Measurements from ENCODE around the gene PEX14. TPM values are rescaled to one million over a fixed set of nuclear protein-coding genes. Genes with fewer than 3 reads are reported as not detected.

PEX14 gene
- total RNA-seq, 1 donor = 15.2 TPM

DNA sequence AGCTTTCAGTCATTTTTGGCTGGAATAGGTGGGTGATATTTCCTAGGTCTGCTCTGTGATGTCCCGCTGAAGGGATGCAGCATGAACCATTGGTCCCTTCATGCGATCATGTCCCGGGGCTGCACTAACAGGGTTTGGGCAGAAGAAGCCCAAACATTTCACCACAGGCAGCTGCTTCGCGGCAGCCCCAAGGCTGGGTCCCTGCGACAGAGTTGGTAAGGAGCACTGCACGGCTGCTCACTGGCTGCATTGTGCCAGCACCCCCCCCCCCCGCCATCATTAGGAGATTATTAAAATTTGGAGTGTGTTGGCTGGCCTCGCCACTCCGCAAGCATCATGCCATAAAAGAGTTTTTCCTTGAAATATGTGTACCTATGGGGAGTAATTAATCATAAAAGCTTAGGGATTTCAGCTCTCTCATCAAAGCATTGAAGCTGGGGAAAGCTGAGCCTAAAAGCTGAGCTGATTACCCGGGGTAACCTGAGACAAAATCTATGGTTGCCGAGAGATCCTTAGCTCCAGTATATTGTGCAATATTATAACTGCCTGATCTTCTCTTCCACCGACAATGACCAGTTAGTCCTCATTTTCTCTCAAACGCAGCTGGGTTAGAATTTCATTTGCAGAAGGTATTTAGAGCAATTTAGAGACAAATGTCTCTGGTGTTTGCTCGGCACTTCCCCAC lies 62.5 kb downstream of the PEX14 start:
- H3K36me3 ChIP-seq (ENCODE audit: insufficient read depth, low read length) = peaks cover 18% of the 10 kb centered on the region
- peak; percentile 63 for DNase-seq (ENCODE audit: insufficient read length, low spot score, missing footprints)
- TF ChIP-seq, protein P1, sequence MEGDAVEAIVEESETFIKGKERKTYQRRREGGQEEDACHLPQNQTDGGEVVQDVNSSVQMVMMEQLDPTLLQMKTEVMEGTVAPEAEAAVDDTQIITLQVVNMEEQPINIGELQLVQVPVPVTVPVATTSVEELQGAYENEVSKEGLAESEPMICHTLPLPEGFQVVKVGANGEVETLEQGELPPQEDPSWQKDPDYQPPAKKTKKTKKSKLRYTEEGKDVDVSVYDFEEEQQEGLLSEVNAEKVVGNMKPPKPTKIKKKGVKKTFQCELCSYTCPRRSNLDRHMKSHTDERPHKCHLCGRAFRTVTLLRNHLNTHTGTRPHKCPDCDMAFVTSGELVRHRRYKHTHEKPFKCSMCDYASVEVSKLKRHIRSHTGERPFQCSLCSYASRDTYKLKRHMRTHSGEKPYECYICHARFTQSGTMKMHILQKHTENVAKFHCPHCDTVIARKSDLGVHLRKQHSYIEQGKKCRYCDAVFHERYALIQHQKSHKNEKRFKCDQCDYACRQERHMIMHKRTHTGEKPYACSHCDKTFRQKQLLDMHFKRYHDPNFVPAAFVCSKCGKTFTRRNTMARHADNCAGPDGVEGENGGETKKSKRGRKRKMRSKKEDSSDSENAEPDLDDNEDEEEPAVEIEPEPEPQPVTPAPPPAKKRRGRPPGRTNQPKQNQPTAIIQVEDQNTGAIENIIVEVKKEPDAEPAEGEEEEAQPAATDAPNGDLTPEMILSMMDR (IDR thresholded peaks at IDR 0.05; ENCODE audit: extremely low read depth, low read depth, low read length) = no peak
- no peaks in the 10 kb centered on the region for H3K9me3 ChIP-seq (ENCODE audit: low read depth, low read length)
- peaks cover 21% of the 10 kb centered on the region for H4K20me1 ChIP-seq (ENCODE audit: insufficient read depth, low read length)
- H3K4me3 ChIP-seq (ENCODE audit: insufficient read depth, low read length) = no peak overlapping the region
- no peaks in the 10 kb centered on the region for H3K27me3 ChIP-seq (ENCODE audit: insufficient read depth, low read length)
- H3K4me1 ChIP-seq (ENCODE audit: insufficient read depth, low read length) = peaks cover 15% of the 10 kb centered on the region
- no peak overlapping the region for H3K4me2 ChIP-seq (ENCODE audit: insufficient read depth, low read length)
- no peak overlapping the region for H2AFZ ChIP-seq (ENCODE audit: low read length)
- no peak overlapping the region for H3K27ac ChIP-seq (ENCODE audit: low read depth, low read length)
- peaks cover 22% of the 10 kb centered on the region for H3K79me2 ChIP-seq (ENCODE audit: insufficient read depth, low read length)

- Histone ChIP-seq H3K4me1 (ENCODE audit: insufficient read depth, low read length) (peaks cover 15% of the 10 kb centered on the region), H3K27me3 (ENCODE audit: insufficient read depth, low read length) (no peaks in the 10 kb centered on the region), H3K36me3 (ENCODE audit: insufficient read depth, low read length) (peaks cover 18% of the 10 kb centered on the region), H3K79me2 (ENCODE audit: insufficient read depth, low read length) (peaks cover 11% of the 10 kb centered on the region), H2AFZ (ENCODE audit: low read length) (no peak overlapping the region), H3K4me3 (ENCODE audit: insufficient read depth, low read length) (no peak overlapping the region), H3K4me2 (ENCODE audit: insufficient read depth, low read length) (peak overlapping the region; percentile 50), H3K9me3 (ENCODE audit: low read depth, low read length) (no peaks in the 10 kb centered on the region), H3K27ac (ENCODE audit: low read depth, low read length) (no peak overlapping the region), H4K20me1 (ENCODE audit: insufficient read depth, low read length) (peaks cover 21% of the 10 kb centered on the region)
- TF ChIP-seq, protein P1 (IDR thresholded peaks at IDR 0.05; ENCODE audit: extremely low read depth, low read depth, low read length) = no peak
- DNase-seq (ENCODE audit: insufficient read length, low spot score, missing footprints) = peak; percentile 73
Observed at GRCh38 chr1:10538646-10539355, 64.1 kb downstream of the PEX14 start.

- Histone ChIP-seq H2AFZ (ENCODE audit: low read length) (no peak overlapping the region), H3K79me2 (ENCODE audit: insufficient read depth, low read length) (peaks cover 5% of the 10 kb centered on the region), H4K20me1 (ENCODE audit: insufficient read depth, low read length) (peaks cover 21% of the 10 kb centered on the region), H3K9me3 (ENCODE audit: low read depth, low read length) (no peaks in the 10 kb centered on the region), H3K27ac (ENCODE audit: low read depth, low read length) (peak overlapping the region; percentile 18), H3K4me2 (ENCODE audit: insufficient read depth, low read length) (peak overlapping the region; percentile 50), H3K4me1 (ENCODE audit: insufficient read depth, low read length) (peaks cover 15% of the 10 kb centered on the region), H3K27me3 (ENCODE audit: insufficient read depth, low read length) (no peaks in the 10 kb centered on the region), H3K36me3 (ENCODE audit: insufficient read depth, low read length) (peaks cover 18% of the 10 kb centered on the region), H3K4me3 (ENCODE audit: insufficient read depth, low read length) (peak overlapping the region; percentile 2)
- peak; percentile 85 for DNase-seq (ENCODE audit: insufficient read length, low spot score, missing footprints)
- TF ChIP-seq, protein P1 (IDR thresholded peaks at IDR 0.05; ENCODE audit: extremely low read depth, low read depth, low read length) = no peak
Observed at GRCh38 chr1:10539411-10540043, 64.8 kb downstream of the PEX14 start.

Data from osteoblast (primary cell).